Urinary bladder (tissue), 4 donors: Measurements from ENCODE around the gene CNPY3. TPM values are rescaled to one million over a fixed set of nuclear protein-coding genes. Genes with fewer than 3 reads are reported as not detected.
"Not testable (repeated sequence)": the region's sequence is repeated elsewhere in the genome, so short reads cannot be mapped to it uniquely, and the experiment has no call there.

Experiments used
- DNase-seq: peaks from one replicate; pipeline ENCODE4 v3.0.0-alpha.2; 2015; ENCODE audit errors: extremely low spot score
- H3K27ac ChIP-seq: one replicate; pipeline ENCODE4 v1.5.1; 2013; ENCODE audit warnings: low read depth, mild to moderate bottlenecking, moderate library complexity
- H3K36me3 ChIP-seq: one replicate; pipeline ENCODE4 v1.6.1; 2013; ENCODE audit warnings: mild to moderate bottlenecking, moderate library complexity; ENCODE audit not compliant: insufficient read depth
- H3K4me1 ChIP-seq: one replicate; pipeline ENCODE4 v1.6.1; 2013; ENCODE audit warnings: mild to moderate bottlenecking, moderate library complexity; ENCODE audit not compliant: insufficient read depth
- H3K4me3 ChIP-seq: one replicate; pipeline ENCODE4 v1.5.1; 2013; ENCODE audit warnings: low read depth, low read length
- WGBS: extraction: QIAGEN DNeasy Blood & Tissue Kit; methylation state at CpG from one replicate; pipeline ENCODE4 v1.1.7; 2013; 5-methylcytosine and 5-hydroxymethylcytosine counted together
- polyA plus RNA-seq: library from polyadenylated mRNA; stranded (reverse); fragments of 200-250 nt; gene quantifications from one replicate; pipeline ENCODE4 v1.2.3, GENCODE V29; 2013
- total RNA-seq: library from RNA; depleted of rRNA; stranded (reverse); fragments of >200 nt; gene quantifications from one replicate; pipeline ENCODE4 v1.2.3, GENCODE V29; 2014
- donor health status: healthy with polysubstance abuse.
- donor health status: healthy.

The CNPY3 gene
- total RNA-seq (15.8 TPM), polyA plus RNA-seq (43.8 TPM)

DNA sequence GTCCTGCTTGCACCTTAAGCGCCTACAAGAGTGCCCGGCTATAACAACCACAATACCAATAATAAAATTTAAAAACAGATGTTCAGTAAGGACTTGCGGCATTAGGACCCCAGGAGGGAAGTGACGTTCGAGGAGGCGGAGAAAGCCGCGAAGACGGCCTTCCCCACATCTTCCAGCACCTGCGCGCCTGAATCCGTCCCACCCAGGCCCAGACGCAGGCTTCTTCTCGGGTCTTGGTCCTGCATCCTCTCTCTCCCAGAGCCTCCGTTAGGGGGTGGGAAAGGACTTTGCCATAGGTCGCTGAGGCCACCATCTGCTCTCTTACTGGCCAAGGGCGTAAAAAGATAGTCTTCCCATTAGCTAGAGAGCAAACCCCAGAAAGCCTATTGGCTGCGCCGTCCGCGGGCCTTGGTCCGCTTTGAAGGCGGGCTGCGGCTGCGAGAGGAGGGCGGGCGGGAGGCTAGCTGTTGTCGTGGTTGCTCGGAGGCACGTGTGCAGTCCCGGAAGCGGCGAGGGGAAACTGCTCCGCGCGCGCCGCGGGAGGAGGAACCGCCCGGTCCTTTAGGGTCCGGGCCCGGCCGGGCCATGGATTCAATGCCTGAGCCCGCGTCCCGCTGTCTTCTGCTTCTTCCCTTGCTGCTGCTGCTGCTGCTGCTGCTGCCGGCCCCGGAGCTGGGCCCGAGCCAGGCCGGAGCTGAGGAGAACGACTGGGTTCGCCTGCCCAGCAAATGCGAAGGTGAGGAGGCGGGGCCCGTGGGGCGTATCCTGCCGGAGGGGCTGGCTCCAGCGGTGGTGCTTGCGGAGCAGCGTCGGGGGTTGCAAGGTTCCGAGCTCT, at the start of gene CNPY3:
CNPY3 (plus strand) TSS at position 495 of the 835 bp plus-strand sequence; CDS start at position 586, 91 bp downstream.
- Histone ChIP-seq H3K4me1 (no peaks in the 10 kb centered on the region), H3K27ac (peak within 1 kb of the TSS; percentile 79), H3K36me3 (no peaks in the 10 kb centered on the region), H3K4me3 (peak within 1 kb of the TSS; percentile 62)
- DNase-seq: peak; percentile 89
- WGBS: under 1% methylated on average over 63 of the region's 63 CpGs

DNA sequence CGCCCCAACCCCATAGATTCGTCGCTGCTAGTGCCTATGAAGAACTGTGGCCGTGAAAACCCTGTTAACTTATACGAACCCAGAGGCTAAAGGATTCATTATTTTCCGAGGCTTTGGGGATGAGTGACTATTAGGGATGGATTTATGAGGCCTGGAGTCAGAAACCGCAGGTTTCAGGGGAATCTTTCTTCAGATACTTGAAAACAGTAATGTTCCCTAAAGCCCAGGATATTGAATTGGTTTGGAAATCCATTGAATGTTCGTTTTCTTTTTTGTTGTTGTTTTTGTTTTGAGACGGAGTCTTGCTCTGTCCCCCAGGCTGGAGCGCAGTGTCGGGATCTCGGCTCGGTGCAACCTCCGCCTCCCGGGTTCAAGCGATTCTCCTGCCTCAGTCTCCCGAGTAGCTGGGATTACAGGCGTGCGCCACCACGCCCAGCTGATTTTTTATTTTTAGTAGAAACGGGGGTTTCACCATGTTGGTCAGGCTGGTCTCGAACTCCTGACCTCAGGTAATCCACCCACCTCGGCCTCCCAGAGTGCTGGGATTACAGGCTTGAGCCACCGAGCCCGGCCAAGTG, 49.0 kb upstream of the CNPY3 start:
- WGBS: 9% methylated on average over 25 of the region's 25 CpGs

DNA sequence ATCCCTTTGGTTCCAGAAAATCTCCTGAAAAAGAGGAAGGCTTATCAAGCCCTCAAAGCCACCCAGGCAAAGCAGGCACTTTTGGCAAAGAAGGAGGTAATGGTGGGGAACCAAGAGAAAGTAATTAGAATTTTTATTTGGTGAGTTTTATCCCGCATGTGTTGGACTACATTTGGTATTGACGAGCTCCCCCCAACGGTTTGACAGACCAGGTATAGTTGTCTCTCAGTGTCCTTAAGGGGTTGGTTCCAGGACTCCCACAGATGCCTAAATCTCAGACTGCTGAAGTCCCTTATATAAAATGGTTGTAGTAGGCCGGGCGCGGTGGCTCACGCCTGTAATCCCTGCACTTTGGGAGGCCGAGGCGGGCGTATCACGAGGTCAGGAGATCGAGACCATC, 48.4 kb upstream of the CNPY3 start:
- WGBS: 90% methylated on average over 12 of the region's 12 CpGs
- H3K4me3 ChIP-seq: peak overlapping the region; percentile 3
- not testable (repeated sequence) for H3K27ac ChIP-seq, DNase-seq, H3K4me1 ChIP-seq, H3K36me3 ChIP-seq

More for the DNA sequence above, 49.0 kb upstream of the CNPY3 start:
- not testable (repeated sequence) for H3K36me3 ChIP-seq, DNase-seq, H3K4me1 ChIP-seq
- H3K4me3 ChIP-seq: peak overlapping the region; percentile 58
- H3K27ac ChIP-seq: peak overlapping the region; percentile 86

DNA sequence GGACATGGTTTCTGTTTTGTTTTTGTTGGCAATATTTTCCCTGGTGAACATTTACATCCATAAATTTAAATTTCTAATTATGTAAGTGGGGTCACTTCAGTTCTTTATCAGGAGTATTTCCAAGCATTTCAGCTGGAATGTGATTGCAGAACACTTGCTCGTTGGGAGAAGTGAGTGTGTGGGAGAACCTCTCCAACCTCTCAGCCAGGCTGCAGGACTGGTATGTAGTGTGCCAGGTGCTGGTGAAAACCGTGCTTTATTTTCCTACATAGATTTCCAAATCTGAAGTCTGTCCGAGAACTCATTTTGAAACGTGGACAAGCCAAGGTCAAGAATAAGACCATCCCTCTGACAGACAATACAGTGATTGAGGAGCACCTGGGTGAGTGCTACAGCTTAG, 43.6 kb upstream of the CNPY3 start:
- Histone ChIP-seq H3K27ac (no peak overlapping the region), H3K4me1 (no peaks in the 10 kb centered on the region), H3K36me3 (peaks cover 7% of the 10 kb centered on the region), H3K4me3 (no peak overlapping the region)
- DNase-seq: no peak
- 88% methylated on average over 4 of the region's 4 CpGs for WGBS

DNA sequence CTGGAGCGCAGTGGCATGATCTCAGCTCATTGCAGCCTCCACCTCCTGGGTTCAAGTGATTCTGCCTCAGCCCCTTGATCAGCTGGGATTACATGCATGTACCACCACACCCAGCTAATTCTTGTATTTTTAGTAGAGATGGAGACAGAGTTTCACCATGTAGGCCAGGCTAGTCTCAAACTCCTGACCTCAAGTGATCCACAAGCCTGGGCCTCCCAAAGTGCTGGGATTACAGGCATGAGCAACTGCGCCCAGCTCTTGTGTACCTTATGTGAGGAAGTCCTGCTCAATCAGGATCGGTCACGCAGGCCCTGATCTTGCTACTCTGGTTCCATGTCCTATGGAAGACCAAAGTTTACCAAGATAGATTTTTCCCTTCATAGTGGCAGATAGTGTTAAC, 41.1 kb upstream of the CNPY3 start:
- not testable (repeated sequence) for DNase-seq, H3K27ac ChIP-seq, H3K4me3 ChIP-seq, H3K36me3 ChIP-seq, H3K4me1 ChIP-seq
- 83% methylated on average over 4 of the region's 4 CpGs for WGBS

DNA sequence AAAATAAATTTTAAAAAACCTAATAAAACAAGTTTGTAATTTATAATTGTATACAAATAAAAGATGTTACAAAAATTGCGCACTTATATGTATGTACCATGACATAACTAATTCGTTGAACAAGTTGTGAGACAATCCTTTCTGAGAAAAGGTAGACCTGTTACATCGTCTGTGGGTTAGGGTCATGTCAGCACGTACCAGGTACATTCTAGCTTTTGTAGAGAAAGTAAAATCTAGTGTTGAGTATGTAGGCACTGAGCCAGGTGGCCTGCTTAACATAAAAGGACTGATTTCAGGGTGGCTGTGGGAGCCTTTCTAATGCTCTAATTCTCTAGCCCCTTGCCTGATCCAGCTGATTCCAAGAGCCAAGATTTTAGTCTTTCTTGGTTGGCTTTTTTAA, 39.5 kb upstream of the CNPY3 start:
- Histone ChIP-seq H3K27ac (no peak overlapping the region), H3K36me3 (peaks cover 3% of the 10 kb centered on the region), H3K4me3 (peak overlapping the region; percentile 58), H3K4me1 (no peaks in the 10 kb centered on the region)
- no peak for DNase-seq
- WGBS: 43% methylated on average over 4 of the region's 4 CpGs

DNA sequence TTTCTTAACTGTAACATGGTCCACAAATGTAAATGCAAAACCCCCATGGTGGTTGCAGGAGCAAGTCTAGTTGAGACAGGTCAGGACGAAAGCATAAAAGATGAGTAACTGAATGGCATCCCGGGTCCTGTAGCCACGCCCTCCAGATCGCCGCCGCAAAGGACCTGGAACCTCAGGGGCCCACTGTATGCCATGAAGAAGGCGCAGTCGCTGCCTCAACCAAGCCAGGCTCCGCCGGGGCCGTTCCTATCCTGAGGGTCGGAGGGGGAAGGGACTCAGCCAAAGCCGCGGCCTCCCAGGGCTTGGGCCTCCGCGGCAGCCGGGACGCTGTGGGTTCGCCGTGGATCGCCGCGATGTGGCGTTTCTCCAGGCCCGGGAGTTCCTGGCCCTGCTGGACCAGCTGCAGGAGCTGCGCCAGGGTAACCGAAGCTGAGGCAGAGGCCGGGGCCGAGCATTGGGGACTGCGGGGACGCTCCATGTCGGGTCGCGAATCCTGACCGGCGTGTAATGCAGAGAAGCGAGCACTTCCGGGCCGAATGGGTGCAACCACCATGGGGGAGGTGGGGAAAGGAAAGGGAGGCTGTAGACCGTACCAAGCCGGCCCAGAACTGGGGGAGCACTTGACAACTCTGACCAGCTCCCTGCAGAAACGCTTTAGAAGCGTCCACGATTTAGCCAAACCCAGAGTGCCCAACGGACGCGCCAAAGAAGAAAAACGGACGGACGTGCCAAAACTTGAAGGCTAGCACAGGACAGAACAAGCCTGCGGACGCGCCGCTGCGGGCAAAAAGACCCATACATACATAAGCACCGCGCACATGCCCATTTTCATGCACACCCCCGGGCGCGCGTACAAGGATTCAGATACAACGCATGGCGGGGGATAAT, 38.7 kb upstream of the CNPY3 start:
- peaks cover 2% of the 10 kb centered on the region for H3K36me3 ChIP-seq
- under 1% methylated on average over 63 of the region's 63 CpGs for WGBS
- peak overlapping the region; percentile 90 for H3K27ac ChIP-seq
- DNase-seq: peak; percentile 93
- H3K4me1 ChIP-seq: no peaks in the 10 kb centered on the region
- H3K4me3 ChIP-seq: peak overlapping the region; percentile 58

DNA sequence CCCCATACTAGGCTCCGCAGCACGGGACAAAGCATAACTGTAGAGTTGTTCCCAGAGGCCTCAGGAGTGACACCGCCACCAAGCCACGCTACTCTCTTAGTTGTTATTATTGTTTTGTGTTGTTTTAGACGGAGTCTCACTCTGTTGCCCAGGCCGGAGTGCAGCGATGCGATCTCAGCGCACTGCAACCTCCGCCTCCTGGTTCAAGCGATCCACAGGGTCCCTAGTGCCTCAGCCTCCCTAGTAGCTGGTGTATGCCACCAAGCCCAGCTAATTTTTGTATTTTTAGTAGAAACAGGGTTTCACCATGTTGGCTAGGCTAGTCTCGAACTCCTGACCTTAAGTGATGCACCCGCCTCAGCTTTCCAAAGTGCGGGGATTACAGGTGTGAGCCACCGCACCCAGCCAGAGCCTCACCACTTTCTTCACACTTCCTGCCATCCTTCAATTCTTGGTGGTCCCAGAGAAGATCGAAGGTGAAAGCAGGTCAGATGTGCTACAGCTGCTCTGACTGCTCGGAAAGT, 38.0 kb upstream of the CNPY3 start:
- 38% methylated on average over 17 of the region's 17 CpGs for WGBS
- no peak for DNase-seq
- no peaks in the 10 kb centered on the region for H3K4me1 ChIP-seq
- H3K36me3 ChIP-seq: no peaks in the 10 kb centered on the region
- peak overlapping the region; percentile 54 for H3K27ac ChIP-seq
- peak overlapping the region; percentile 58 for H3K4me3 ChIP-seq

DNA sequence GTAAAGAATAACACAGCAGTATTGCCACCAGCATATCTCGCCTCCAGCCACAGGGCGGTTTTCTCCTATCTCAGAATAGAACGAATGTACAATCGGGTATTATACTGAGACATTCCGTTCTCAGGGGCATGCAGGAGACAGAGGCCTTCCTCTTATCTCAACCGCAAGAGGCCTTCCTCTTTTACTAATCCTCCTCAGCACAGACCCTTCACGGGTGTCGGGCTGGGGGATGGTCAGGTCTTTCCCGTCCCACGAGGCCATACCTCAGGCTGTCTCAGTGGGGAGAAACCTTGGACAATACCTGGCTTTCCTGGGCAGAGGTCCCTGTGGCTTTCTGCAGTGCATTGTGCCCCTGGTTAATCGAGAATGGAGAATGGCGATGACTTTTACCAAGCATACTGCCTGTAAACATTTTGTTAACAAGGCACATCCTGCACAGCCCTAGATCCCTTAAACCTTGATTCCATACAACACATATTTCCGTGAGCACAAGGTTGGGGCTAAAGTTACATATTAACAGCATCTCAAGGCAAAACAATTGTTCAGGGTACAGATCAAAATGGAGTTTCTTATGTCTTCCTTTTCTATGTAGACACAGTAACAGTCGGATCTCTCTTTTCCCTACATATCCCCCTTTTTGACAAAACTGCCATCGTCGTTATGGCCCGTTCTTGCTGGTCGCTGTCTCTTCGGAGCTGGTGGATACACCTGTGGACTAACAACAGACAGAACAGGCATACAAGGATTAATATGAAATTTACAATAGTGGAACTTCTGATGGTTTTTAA, 35.0 kb upstream of the CNPY3 start:
- H3K4me3 ChIP-seq, H3K4me1 ChIP-seq, H3K36me3 ChIP-seq, H3K27ac ChIP-seq, DNase-seq: not testable (repeated sequence)
- 53% methylated on average over 19 of the region's 19 CpGs for WGBS

DNA sequence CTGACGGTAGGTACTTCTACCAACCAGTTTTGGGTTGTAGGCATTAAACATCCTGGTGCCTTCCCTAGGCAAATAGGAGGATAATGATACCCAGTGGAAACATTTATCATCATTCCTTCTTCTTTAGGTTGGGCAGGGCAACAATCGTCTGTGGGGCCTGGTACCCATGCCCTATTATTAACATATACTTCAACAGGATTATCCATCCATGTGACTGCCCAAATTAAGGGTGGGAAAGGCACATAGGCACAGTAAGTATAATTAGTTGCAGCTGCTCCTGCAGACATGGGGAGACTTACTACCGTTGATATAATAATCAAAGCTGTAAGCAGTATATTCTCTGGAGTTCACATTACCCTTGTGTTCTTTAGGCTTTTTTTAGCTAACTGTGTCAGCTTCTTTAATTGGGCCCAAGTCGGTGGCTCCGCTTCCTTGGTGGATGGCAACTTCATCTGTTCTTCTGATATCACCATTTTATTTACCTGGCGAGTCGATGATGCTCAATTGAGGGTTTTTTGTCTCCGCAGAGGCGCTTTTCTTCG, 33.0 kb upstream of the CNPY3 start:
- Histone ChIP-seq H3K36me3 (no peaks in the 10 kb centered on the region), H3K27ac (no peak overlapping the region), H3K4me3 (no peak overlapping the region), H3K4me1 (no peaks in the 10 kb centered on the region)
- no peak for DNase-seq
- WGBS: 68% methylated on average over 10 of the region's 10 CpGs

DNA sequence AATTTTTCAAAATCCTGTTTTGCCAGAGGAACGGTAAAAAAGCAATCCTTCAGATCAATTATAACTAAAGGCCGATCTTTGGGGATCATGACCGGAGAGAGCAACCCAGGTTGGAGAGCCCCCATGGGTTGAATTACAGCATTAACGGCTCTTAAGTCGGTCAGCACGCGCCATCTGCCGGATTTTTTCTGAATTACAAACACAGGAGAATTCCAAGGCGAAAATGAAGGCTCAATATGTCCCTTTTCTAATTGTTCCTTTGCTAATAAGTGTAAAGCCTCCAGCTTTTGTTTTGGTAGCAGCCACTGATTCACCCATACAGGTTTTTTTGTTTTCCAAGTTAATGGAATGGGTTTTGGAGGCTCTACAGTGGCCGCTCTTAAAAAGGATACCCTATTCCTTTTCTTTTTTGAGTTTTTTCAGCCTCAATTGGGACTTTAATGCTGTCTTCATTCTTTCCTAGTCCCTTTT, 30.4 kb upstream of the CNPY3 start:
- DNase-seq: peak; percentile 45
- no peaks in the 10 kb centered on the region for H3K4me1 ChIP-seq
- H3K27ac ChIP-seq: no peak overlapping the region
- WGBS: 10% methylated on average over 10 of the region's 10 CpGs
- no peaks in the 10 kb centered on the region for H3K36me3 ChIP-seq
- no peak overlapping the region for H3K4me3 ChIP-seq

DNA sequence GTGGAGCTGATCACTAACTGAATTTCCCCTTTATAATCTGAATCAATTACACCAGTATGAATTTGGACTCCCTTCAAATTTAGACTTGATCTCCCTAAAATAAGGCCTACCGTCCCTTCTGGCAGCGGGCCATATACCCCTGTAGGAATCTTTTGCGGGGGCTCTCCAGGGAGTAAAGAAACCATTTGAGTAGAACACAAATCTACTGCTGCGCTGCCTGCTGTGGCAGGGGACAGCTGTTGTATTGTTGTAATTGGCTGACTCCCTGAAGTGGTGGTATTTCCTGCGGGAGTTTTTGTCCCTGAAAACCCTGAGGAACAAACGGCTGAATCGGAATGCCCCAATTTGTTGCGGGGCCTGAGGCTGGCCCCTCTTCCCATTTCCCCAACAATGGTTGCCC, 29.4 kb upstream of the CNPY3 start:
- 43% methylated on average over 8 of the region's 8 CpGs for WGBS
- no peaks in the 10 kb centered on the region for H3K36me3 ChIP-seq
- no peak overlapping the region for H3K4me3 ChIP-seq
- H3K4me1 ChIP-seq: no peaks in the 10 kb centered on the region
- H3K27ac ChIP-seq: no peak overlapping the region
- no peak for DNase-seq
